Epithelial cell of proximal tubule (primary cell): Measurements from ENCODE around the gene STX16. TPM values are rescaled to one million over a fixed set of nuclear protein-coding genes. Genes with fewer than 3 reads are reported as not detected.

Source experiments
- DNase-seq: peaks from one replicate; pipeline ENCODE4 v3.0.0-alpha.2; 2011; ENCODE audit warnings: low read depth
- H3K4me3 ChIP-seq: 2 replicates; pipeline ENCODE4 v1.5.1; 2011; ENCODE audit warnings: low read depth, mild to moderate bottlenecking, low read length
- CTCF ChIP-seq: conservative IDR thresholded peaks from 2 replicates; pipeline ENCODE4 v1.5.1; 2012; ENCODE audit warnings: low read depth, mild to moderate bottlenecking, low read length
- total RNA-seq: library from RNA; depleted of rRNA; stranded (reverse); fragments of >200 nt; gene quantifications from 2 replicates; pipeline ENCODE4 v1.2.3, GENCODE V29; 2015

Gene STX16
- total RNA-seq, 1 donor from 2014 or later = 14.4 TPM

- DNase-seq = no peak
- TF ChIP-seq CTCF = no peak
- H3K4me3 ChIP-seq = peak overlapping the region; percentile 93
Measured at GRCh38 chr20:58651559-58651945, 469 bp downstream of the STX16 start.

- no peak for DNase-seq
- peak overlapping the region; percentile 93 for H3K4me3 ChIP-seq
- TF ChIP-seq CTCF = peak; percentile 14
Measured at GRCh38 chr20:58651946-58652605, 993 bp downstream of the STX16 start.

- TF ChIP-seq CTCF = no peak
- H3K4me3 ChIP-seq = peak overlapping the region; percentile 93
- DNase-seq = no peak
Measured at GRCh38 chr20:58652606-58653294, 1.7 kb downstream of the STX16 start.

GRCh38 chr20:58654337-58654736 is 3.3 kb downstream of the STX16 start:
- no peak for DNase-seq
- no peak overlapping the region for H3K4me3 ChIP-seq
- TF ChIP-seq CTCF = no peak

GRCh38 chr20:58655328-58656107 is 4.4 kb downstream of the STX16 start:
- H3K4me3 ChIP-seq = no peak overlapping the region

GRCh38 chr20:58656831-58657230 is 5.7 kb downstream of the STX16 start:
- DNase-seq = no peak
- TF ChIP-seq CTCF = no peak
- no peak overlapping the region for H3K4me3 ChIP-seq

More at GRCh38 chr20:58655328-58656107, 4.4 kb downstream of the STX16 start:
- no peak for TF ChIP-seq CTCF
- no peak for DNase-seq
